Measurements from ENCODE around the gene CEACAM7.

CEACAM7 gene

DNA sequence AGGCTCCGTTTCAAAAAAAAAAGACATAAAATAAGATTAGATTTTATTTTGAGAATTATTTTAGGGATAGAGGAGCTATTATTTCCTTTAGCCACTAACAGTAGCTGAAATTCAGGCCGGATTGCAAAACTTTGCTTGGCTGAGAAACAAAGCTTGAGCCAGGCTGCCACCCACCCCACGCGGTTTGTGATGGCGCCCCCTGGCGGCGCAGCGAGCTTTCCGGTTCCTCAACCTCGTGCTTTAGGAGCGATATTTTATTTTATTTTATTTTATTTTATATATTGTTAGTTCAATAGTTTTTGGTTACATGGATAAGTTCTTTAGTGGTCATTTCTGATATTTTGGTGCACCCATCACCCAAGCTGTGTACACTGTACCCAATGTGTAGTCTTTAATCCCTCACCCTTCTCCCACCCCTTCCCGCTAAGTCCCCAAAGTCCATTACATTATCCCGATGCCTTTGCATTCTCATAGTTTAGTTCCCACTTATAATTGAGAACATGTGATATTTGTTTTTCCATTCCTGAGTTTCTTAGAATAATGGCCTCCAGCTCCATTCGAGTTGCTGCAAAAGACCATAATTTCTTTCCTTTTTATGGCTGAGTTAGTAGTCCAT is 41.4 kb downstream of the CEACAM7 start:
- DNase-seq: no peak

DNA sequence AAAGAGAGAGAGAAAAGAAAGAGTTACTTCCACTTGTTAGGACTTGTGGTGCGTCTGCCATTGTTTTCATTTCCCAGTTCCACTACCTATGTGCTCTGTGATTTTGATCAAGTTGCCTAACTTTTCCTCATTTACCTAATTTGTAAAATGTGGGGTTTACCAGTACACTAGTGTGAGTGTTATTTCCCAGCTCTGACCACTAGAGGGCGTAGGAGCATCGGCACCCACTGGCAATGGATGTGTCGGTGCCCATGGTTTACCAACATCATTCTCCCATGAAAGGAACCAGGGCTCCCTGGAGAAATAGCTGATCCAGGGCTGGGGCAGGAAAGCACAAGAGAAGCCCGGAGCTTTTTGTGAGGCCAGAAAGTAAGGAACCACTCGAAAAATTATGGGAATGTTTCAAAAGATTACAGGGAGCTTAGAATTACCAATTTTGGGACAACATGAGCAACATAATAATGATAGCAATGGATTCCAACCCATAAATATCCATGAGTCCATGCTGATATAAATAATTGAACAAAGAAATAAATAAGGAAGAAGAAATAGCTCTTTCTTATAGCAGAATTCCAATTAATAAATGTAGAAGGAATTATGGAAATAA is 46.1 kb downstream of the CEACAM7 start:
- no peak for DNase-seq

DNA sequence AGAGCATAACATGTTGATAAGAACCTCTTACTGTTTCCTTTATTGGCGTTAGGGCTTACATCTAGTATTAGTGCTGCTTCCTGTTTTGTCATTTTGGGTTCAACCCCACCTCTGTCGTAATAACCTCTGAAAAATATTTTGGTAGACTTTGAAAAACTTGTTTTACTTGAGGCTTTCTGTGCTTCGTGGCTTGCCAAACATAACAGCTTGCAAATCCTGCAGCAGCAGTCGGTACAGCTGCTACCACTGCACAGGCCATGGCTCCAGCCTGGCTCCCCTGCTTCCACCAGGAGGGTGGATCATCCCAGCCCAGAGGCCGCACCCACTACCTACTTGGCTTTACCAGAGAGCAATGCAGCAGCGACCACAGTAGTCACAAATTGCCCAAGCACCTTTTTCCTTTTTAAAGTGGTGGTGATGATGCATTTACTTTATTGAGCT is 49.4 kb downstream of the CEACAM7 start:
- DNase-seq: no peak

DNA sequence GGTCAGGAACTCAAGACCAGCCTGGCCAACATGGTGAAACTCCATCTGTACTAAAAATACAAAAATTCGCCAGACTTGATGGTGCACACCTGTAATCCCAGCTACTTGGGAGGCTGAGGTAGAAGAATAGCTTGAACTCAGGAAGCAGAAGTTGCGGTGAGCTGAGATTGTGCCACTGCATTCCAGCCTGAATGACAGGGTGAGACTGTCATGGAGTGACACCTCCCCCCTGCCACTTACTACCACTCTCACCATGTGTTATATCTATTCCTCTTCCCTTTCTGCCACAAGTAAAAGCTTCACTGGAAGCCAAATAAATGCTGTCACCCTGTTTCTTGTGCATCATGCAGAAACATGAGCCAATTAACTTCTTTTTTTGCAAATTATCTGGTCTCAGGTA is 50.6 kb downstream of the CEACAM7 start:
- no peak for DNase-seq

DNA sequence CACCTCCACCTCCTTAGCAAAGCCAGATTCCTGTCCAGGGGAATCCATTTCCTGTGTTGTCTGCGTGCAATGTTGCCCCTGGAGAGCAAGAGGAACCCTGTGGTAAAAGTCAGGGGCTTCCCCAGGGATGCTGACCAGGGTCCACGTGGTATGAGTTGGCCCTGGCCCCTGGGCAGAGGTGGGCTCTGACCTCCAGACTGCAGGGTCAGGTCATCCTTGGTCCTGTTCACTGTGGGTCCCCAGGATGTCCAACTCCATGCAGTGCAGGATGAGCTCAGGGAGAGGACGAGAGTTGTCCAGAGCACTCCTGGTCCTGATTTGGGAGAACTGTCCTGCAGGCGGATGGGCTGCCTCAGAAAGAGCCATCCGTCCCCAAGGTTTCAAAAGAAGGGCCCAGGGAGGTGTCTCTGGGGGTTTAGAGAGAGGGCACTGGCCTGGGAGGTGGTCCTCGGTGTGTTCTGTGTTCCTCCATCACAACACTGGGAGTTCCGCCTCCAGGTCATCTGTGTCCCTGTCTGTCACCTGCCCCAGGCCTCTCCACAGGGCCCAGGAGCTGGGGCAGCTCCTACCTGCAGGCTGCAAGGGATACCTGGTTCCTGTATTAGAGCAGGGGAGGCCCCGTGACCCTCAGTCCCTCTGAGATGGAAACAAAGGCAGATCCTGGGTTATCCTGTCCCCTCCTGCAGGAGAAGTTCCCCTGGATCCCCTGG is 59.9 kb downstream of the CEACAM7 start:
- DNase-seq: no peak

DNA sequence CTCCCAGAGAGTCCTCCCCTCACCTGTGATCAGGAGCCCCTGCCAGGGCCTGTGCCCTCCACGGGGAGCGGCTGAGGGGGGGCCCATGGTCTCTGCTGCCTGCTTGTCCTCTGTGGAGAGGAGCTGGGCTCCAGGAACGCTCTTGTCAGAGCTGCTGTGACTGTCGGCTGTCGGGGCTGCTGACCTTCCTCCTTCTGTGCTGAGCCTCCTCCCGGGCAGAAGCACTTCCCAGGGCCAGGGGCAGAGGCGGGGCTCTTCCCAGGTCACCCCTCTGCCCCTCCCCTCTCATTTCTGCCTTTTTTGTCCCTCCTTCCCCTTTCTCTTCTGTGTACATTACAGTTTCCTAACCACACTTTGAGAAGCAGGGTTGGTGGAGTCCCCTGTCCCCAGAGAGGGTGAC is 61.2 kb downstream of the CEACAM7 start, which contains the start of gene CEACAM4:
CEACAM4 (minus strand) TSS at position 198 of the 400 bp plus-strand sequence; CDS start at position 87, 111 bp downstream.
- no peak for DNase-seq

DNA sequence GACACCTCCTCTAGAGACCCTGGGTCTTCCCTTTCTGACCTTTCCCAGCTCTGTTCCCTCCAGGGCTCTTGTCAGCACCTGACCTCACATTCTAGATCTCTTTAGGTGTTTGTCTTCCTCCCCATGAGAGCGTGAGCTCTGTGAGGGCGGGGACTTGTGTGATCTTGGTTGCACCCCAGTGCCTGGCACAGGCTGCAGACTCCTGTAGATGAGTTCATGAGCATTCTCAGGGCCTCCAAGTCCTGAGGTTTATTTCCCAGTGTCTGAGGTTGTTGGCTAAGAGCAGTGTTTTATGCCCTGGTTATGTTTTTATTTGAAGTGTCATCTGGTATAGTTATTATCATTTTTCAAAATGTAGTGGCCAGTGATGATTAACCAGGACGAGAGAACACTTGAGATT is 61.8 kb downstream of the CEACAM7 start:
- no peak for DNase-seq

DNA sequence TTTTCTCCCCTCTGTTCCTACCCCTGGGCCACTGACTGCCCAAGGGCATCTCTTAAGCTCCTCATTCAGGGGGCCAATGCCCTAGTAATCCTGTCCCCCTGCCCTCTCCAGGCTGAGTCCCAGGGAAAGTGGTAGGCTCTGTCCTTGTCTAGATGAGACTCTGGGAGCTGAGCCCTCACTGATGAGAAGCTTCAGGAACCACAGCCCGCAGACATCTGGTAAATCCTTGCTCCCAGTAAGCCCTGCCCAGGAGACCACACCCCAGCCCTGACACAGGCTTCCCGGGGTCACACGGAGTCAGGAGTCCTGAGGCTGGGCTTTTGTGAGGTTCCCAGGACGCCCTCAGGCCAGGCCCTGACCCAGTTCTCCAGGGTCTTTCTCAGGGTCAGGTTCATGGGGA is 63.1 kb downstream of the CEACAM7 start:
- no peak for DNase-seq

DNA sequence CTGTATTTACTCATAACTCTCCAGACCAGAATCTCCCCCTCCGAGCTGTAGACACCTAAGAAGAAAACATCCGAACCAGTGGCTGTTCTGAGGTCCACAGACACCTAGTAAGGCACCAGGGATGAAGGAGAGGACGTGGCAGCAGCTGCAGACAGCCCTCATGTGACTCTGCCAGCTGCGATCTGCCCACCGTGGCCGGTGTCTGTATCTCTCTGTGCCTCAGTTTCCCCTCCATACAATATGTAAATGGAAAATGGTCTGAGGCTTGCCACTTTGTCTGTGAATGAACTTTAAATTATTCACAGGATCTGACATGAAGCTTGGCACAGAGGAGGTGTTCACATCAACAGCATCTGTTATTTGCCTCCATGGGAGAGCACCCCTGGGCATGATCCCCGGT is 63.6 kb downstream of the CEACAM7 start:
- no peak for DNase-seq

DNA sequence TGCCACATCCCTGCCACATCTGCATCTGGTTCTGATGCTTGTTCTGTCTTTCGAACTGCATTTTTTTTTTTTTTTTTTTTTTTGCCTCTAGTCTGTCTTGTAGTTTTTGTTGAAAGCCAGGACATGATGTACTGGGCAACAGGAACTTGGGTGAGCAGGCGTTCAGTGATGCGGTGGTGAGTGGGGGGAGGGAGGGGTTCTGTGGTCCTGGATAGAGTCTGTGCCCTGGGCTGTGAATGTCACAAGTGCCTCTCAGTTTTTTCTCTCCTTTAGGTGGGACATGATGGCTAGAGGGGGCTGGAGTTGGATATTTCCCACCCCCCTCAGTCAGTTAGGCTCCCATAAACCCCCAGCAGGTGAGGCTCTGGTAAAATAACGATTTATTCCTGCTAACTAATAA is 64.7 kb downstream of the CEACAM7 start:
- no peak for DNase-seq
